HG03558 (cell line): ENCODE data around the gene SLC35F3.

ENCODE experiments used
- ATAC-seq: cut with Tn5 transposase; IDR thresholded peaks from one replicate; pipeline ENCODE4 v1.9.1; 2021; ENCODE audit warnings: moderate number of reproducible peaks; ENCODE audit not compliant: unreplicated experiment; ENCODE audit errors: extremely low read depth

Gene SLC35F3

DNA sequence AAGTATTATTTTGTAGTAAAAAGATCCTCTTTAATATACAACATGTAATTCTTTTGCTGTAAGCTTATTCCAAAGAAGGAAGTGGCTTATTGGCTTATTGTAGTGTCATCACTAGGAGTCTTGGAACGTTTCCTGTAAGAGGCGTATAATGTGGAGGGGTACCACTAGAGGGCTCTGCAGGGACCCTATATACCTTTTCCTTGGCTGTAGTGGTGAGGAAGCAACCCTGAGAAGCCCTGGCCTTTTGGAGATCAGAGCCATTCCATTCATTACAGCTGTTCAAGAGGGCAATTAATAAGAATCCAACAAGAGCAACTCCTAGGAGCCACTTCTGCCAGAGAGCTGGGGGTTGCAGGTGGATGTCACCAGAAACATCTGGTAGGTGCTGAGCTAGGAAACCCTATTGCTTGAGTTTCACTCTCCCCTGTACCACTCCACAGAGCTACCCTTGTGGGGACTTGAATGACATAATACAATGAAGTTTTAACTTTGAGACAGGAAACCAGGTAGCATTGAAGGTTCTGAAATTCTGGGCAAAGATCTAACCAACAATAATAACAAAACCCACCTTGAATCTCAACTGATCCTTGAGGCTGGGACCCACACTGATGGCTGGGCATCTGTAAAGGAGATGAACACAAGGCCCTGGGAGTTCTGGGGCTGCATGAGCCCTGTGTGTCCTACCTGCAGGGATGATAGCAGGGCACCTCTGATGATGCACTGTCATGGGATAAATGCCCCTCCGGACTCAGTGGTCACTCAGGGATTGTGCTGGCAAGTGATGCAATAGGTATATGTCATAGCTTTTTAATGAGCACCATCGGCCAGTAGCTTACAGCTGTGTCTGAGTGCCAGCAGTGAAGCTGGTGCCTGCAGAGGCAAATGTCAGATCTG lies 308.5 kb downstream of the SLC35F3 start:
- no peak for ATAC-seq

GRCh38 chr1:234213658-234214128 lies 309.2 kb downstream of the SLC35F3 start:
- no peak for ATAC-seq

DNA sequence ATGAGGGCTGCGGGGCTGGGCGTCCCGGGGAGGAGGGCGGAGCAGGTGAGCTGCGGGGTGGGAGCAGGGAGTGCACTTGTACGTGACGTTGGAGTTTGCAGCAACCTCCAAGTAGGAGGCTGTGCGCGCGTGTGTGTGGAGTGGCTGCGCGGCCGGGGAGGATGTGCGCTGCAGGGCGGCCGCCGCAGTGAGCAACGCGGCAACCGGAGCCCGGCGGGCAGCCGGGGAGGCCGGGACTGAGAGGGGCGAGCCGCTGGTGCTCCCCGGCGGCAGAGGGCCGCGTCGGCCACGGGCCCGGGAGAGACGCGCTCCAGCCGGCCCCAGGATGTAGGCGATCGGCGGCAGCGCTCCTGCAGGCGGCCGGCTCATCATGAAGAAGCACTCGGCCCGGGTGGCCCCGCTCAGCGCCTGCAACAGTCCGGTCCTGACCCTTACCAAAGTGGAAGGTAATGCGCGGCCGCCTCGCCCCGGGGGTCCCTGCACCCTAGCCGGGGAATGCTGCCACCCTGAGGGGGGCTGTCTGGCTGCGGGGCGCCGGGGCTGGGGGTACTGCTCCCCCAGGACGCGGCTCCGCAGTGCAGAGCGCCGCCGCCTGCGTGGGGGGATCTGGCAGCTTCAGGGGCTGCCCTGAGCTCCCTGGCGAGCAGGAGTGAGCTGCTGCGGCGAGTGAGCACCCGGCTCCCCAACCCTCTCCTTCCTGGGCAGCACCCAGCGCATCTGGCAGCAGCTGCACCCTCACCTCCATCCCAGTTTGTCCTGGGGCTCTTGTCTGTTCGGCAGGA lies 309.8 kb downstream of the SLC35F3 start:
- ATAC-seq, result no peak

DNA sequence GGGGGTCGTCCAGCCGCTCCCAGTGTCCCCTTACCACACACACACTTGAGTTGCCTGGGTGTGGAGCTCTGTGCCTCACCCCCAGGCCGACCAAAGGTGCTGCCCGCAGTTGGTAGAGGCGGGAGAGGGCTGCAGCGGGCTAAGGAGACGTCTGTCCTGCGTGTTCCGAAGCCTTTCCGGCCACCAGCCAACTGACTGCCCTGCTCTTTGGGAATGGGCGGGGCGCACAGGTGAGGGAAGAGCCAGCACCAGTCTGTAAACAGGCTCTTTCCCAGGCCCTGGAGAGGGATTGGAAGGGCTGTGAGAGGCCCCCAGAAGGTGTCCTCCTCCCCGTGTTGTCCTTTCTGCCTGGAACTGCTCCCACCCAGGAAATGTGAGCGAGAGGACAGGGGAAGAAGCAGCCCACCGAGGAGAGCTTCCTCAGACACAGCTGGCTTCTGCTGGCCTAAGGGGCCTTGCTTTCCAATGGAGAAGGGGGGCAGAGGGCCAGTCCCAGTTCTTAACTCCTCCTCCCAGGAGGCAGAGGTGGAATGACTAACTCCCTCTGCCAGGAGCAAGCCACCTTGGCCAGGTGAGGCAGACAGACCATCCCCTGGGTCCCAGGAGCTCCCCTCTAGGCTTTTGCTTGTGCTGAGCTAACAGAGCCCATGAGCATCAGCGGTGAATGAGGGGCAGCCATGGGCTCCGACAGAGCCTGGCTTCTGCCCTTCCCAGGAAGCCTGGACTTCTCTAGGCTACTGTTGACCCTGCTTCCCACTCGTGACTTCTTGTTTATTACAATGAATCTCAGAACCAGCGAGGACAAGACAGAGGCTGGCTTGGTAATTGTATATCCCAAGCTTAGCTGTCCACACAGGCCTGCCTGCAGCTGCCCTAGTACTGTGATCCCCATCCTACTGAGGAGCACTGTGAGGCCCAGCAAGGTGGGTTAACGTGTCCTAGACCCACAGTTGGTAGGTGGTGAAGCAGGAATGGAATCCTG lies 310.7 kb downstream of the SLC35F3 start:
- no peak for ATAC-seq

- ATAC-seq, result no peak
Observed at GRCh38 chr1:234216116-234216703, 311.7 kb downstream of the SLC35F3 start.

GRCh38 chr1:234217316-234217840 lies 312.9 kb downstream of the SLC35F3 start:
- ATAC-seq, result no peak

GRCh38 chr1:234218078-234218477 lies 313.6 kb downstream of the SLC35F3 start:
- no peak for ATAC-seq

GRCh38 chr1:234219711-234220110 lies 315.2 kb downstream of the SLC35F3 start:
- no peak for ATAC-seq

DNA sequence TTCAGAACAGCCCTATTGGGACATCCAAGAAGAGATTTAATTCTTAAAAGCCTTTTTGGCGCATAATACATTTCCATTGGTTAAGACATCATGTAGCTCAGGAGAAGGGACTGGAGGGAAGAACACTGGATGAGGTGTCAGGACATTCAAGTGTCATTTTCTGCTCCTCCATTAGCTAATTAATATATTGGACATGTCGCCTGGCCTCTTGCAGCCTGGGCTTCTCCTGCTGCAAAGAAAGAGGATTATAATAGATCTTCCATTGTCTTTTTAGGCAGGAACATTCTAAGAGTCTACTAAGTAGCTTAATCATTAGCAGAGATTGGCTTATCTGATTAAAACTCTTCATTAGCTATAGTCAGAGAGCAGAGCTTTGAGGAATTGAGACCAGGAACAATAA lies 317.1 kb downstream of the SLC35F3 start:
- no peak for ATAC-seq

DNA sequence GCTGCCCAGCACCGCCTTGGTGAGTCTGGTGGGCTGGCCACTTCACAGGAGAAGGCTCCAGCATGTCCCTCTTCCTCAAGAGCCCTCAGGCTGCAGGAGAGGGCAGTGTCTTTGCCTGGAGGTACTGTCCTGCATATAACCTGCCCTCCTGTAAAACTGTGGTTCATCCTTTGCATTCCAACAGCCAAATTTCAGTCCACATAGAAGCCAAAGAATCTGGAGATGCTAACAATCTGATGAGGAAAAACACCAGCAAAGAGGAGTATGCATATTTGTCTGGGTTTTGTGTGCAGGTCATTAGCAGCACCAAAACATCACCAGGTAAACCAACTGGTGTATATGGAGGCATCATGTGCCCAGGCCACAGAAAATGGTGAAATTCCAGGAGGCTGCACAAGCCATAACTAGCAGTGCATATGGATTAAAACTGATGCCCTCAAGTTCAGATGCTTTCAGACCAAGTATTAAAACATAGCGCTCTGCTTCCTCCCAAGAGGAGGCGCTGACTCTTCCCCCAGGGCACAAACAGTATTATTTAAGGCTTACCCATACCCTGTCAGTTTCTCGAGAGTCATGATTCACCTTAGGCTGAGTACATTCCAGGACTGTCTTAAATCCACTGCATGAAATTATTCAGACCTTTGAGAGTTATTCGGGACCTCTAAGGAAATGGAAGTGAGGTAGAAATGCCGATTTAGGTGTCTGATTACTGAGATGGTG lies 318.2 kb downstream of the SLC35F3 start:
- no peak for ATAC-seq

GRCh38 chr1:234226113-234226818 lies 321.8 kb downstream of the SLC35F3 start:
- no peak for ATAC-seq

DNA sequence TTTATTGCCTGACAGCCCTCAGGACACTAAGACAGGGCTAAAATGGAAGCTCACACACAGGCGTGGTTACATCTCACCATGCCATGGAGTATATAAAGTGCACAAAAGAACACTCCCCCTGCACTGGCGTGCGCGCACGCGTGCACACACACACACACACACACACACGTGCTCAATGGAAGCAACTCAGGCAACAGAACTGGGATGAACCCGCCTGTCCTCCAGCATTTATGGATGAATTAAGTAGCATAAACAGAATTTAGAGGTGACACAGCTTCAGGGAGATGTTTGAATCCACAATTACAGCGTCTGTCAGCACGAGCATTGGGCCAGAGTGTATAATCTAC lies 322.3 kb downstream of the SLC35F3 start:
- no peak for ATAC-seq

- no peak for ATAC-seq
Observed at GRCh38 chr1:234229581-234230387, 325.3 kb downstream of the SLC35F3 start.

DNA sequence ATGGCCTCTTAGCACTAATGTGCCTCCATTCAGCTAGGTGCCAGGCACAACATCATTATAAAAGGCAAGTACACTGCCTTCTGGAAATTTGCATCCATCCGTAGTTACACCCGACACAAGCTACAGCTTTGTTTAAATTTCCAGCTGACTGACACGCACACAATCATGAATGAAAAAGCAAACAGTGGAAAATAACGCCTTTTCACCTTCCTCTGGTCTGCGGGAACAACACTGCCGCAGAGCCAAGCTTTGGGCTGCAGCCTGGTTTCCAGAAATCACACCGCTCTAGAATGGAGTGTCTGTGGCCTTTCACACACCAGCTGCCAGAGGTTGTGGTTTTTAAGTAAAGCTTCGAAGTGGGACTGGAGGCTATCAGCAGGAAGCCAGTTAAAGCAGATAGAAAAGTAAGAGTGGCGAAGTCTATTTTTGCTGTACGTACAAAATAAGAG lies 326.0 kb downstream of the SLC35F3 start:
- ATAC-seq, result no peak

- ATAC-seq, result no peak
Observed at GRCh38 chr1:234231061-234231892, 326.8 kb downstream of the SLC35F3 start.

DNA sequence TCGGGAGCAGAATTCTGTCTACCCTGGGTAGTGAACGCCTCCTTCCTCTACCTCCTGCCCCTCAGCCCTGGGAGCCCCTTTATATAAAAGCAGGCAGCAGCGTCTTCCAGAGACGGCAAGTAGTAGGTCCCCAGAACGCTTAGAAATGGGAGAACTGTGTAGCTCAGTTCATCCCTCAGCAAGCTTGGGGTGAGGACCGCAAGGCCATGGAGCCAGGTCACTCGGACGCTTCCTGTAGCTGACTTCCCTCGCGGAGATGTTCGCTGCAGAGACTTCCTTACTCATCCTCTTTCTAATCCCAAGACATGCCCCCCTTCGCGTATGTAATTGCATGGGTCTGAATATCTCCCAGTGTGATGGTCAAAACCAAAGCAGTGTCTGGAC lies 327.4 kb downstream of the SLC35F3 start:
- no peak for ATAC-seq

GRCh38 chr1:234234199-234234598 lies 329.7 kb downstream of the SLC35F3 start:
- no peak for ATAC-seq
